HL-60 (cell line): ENCODE measurements around the gene DNAJB4.

Experiments used
- CTCF ChIP-seq: IDR thresholded peaks from one replicate; pipeline ENCODE4 v1.5.1; 2011; ENCODE audit warnings: low read length, control low read depth, inconsistent platforms; ENCODE audit not compliant: insufficient read depth
- POLR2AphosphoS5 ChIP-seq: IDR thresholded peaks from 2 replicates; pipeline ENCODE4 v1.6.1; 2012; ENCODE audit warnings: low read depth
- REST ChIP-seq: IDR thresholded peaks from 2 replicates; pipeline ENCODE4 v1.6.1; 2012; ENCODE audit warnings: low read depth; ENCODE audit not compliant: insufficient replicate concordance
- SPI1 ChIP-seq: IDR thresholded peaks from 2 replicates; pipeline ENCODE4 v1.6.1; 2012; ENCODE audit warnings: low read depth, mild to moderate bottlenecking, borderline replicate concordance

- no peak for TF ChIP-seq CTCF
- no peak for TF ChIP-seq SPI1
- no peak for TF ChIP-seq POLR2AphosphoS5
- no peak for TF ChIP-seq REST
Measured at GRCh38 chr1:78009836-78010235, 5.1 kb downstream of the DNAJB4 start.
